SJSA1 (cell line): Measurements from ENCODE around the gene PNPLA1. TPM values are rescaled to one million over a fixed set of nuclear protein-coding genes. Genes with fewer than 3 reads are reported as not detected.

Source experiments
- DNase-seq, 2 experiments: peaks; one replicate each; pipeline ENCODE4 v3.0.0-alpha.2; 2015 to 2020; ENCODE audit warnings: low spot score in 2 of 2, low read depth in 1 of 2
- H3K27ac ChIP-seq: fragments of 250-450 bp; sonication (Bioruptor Pico); 2 replicates; pipeline ENCODE4 v1.5.1; 2020; ENCODE audit warnings: mild to moderate bottlenecking, moderate library complexity
- H3K27me3 ChIP-seq: fragments of 250-450 bp; sonication (Bioruptor Pico); replicated peaks from 2 replicates; pipeline ENCODE4 v1.5.1; 2020; ENCODE audit warnings: mild to moderate bottlenecking, moderate library complexity
- H3K36me3 ChIP-seq: fragments of 250-450 bp; sonication (Bioruptor Pico); 2 replicates; pipeline ENCODE4 v1.5.1; 2020; ENCODE audit warnings: mild to moderate bottlenecking
- H3K4me1 ChIP-seq: fragments of 250-450 bp; sonication (Bioruptor Pico); replicated peaks from 2 replicates; pipeline ENCODE4 v1.6.1; 2021; ENCODE audit warnings: mild to moderate bottlenecking
- H3K4me3 ChIP-seq: fragments of 250-450 bp; sonication (Bioruptor Pico); 2 replicates; pipeline ENCODE4 v1.5.1; 2020; ENCODE audit warnings: mild to moderate bottlenecking
- H3K9me3 ChIP-seq: fragments of 250-450 bp; sonication (Bioruptor Pico); replicated peaks from 2 replicates; pipeline ENCODE4 v1.5.1; 2020; ENCODE audit warnings: mild to moderate bottlenecking
- total RNA-seq: library from RNA; depleted of rRNA; stranded (reverse); fragments of >200 nt; shearing (Covaris generic); gene quantifications from 2 replicates; pipeline ENCODE4 v1.2.3, GENCODE V29; 2014; rRNA removed

The PNPLA1 gene, protein sequence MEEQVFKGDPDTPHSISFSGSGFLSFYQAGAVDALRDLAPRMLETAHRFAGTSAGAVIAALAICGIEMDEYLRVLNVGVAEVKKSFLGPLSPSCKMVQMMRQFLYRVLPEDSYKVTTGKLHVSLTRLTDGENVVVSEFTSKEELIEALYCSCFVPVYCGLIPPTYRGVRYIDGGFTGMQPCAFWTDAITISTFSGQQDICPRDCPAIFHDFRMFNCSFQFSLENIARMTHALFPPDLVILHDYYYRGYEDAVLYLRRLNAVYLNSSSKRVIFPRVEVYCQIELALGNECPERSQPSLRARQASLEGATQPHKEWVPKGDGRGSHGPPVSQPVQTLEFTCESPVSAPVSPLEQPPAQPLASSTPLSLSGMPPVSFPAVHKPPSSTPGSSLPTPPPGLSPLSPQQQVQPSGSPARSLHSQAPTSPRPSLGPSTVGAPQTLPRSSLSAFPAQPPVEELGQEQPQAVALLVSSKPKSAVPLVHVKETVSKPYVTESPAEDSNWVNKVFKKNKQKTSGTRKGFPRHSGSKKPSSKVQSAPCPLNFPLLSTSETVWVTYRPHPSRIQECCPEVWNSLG
- total RNA-seq: not detected in 2 replicates

DNA sequence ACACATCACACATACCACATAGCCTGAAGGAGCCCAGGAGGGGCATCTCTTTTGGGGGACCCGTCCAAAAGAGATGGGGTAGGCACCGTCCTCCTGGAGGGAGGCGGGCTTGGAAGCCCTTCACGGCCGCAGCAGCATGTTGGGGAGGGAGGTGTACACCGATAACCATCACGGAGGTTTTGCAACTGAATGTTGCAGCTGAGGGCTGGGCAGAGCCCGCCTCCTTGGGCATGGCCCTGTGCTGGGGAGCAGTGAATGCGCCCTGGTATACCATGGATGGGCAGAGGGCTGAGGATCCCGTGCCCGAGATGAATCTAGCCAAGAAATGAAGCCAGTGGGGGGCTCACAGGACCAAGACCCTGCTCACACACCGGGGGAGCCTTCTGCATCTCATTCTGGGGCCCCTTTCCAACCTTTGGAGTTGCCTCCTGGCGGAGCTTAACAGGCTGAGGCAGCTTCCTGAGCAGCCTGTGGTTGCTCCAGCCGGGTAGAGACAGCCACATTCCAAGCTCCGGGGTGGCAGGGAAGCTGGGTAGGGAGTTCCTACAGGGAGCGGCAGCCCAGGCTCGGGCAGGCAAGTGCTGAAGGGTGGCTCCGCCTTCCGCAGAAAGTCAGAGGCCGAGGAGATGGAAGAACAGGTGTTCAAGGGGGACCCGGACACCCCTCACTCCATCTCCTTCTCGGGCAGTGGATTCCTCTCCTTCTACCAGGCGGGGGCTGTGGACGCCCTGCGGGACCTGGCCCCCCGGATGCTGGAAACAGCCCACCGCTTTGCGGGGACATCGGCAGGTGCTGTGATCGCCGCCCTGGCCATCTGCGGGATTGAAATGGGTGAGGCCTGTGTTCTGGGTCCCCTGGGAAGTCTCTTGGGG is at the start of gene PNPLA1:
Gene PNPLA1 (plus strand): TSS at position 227 of the 872 bp plus-strand sequence. CDS start 400 bp downstream, at position 627.
- H3K4me3 ChIP-seq: no peak within 1 kb of the TSS
- H3K4me1 ChIP-seq: no peaks in the 10 kb centered on the region
- no peaks in the 10 kb centered on the region for H3K36me3 ChIP-seq
- DNase-seq: no peak
- H3K27ac ChIP-seq: no peak within 1 kb of the TSS
- no peaks in the 10 kb centered on the region; the same call in 1 of the 2 replicates for H3K9me3 ChIP-seq
- peaks cover 4% of the 10 kb centered on the region for H3K27me3 ChIP-seq

DNA sequence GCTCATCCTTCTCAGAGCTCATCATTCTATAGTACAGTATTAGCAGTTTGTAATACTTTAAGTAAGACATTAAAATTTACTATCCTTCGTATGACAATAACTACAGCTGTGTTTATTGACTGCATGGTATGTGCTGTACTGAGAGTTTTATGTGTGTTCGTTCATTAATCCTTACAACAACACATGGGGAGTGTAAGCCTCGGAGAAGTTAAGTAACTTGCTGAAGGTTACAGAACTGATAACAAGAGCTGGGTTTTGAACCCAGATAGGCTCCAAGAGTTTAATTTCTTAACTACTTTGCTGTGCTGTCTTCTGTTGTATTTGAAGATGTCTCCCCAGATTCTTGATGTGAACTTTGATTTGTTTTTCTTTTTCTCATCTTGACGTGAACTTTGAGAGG is 49.6 kb upstream of the PNPLA1 start:
- peaks cover 90% of the 10 kb centered on the region for H3K36me3 ChIP-seq

DNA sequence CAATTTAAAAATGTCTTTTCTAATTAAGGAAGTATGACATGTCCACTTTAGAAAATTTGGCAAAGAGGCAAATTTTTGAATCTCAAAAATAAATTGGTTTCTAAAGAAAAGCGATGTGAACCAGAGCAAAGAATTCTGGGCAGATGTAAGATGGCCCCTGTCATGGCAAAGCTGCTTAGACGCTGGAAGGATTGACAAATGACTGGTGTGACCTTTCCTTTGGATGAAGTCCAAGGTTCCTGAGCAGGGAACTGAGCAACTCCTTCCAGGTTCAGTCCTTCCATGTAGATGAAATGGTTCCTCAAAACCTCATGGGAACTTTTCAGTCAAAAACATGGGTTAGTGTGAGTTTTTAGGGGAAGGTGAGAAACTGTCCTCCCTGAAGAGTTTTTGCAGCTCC is 48.2 kb upstream of the PNPLA1 start:
- peaks cover 82% of the 10 kb centered on the region for H3K36me3 ChIP-seq
- no peak for DNase-seq
- no peak overlapping the region for H3K4me3 ChIP-seq
- H3K27ac ChIP-seq: no peak overlapping the region
- H3K27me3 ChIP-seq: no peaks in the 10 kb centered on the region
- no peaks in the 10 kb centered on the region for H3K9me3 ChIP-seq
- no peaks in the 10 kb centered on the region for H3K4me1 ChIP-seq

More for the DNA sequence above, 49.6 kb upstream of the PNPLA1 start:
- Histone ChIP-seq H3K27ac (no peak overlapping the region), H3K4me3 (no peak overlapping the region), H3K9me3 (no peaks in the 10 kb centered on the region; the same call in 1 of the 2 replicates), H3K27me3 (no peaks in the 10 kb centered on the region), H3K4me1 (no peaks in the 10 kb centered on the region)
- DNase-seq: no peak

DNA sequence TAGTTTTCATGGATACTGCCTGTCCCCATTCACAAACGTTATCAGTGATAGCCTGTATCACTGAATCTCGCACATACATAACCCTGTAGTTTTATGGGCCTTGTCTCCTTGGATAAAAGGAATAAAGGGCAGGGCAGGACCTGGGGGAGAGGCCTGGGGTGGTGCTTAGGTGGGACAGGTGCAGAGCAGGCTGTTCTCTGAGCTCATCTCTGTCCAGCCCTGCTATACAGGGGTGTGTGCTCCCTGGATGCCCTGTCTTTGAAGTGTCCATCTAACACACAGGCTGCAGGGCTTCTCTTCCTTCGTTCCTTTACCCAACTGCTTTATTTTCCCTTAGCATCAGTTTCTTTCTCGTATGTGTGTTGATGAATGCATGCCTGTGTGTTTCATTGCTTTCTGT is 46.9 kb upstream of the PNPLA1 start:
- Histone ChIP-seq H3K27me3 (no peaks in the 10 kb centered on the region), H3K4me1 (no peaks in the 10 kb centered on the region), H3K27ac (no peak overlapping the region), H3K9me3 (no peaks in the 10 kb centered on the region), H3K36me3 (peaks cover 77% of the 10 kb centered on the region), H3K4me3 (no peak overlapping the region)
- no peak for DNase-seq

DNA sequence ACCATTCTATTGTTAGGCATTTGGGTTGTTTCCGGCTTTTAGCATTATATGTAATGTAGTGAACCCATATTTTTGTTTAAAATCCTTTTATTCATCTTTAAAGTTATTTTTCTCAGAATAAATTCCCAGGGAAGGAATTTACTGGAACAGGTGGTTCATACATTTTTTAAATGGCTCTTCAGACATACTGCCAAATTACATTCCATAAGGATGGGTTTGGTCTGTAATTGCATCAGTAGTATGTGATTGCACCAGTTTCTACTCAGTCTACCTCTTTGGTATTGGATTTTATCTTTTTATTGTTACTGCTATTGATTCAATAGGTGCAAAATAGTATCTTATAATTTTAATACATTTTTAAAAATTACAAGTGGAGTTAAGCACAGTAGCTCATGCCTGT is 46.2 kb upstream of the PNPLA1 start:
- no peak overlapping the region for H3K4me3 ChIP-seq
- no peak for DNase-seq
- H3K36me3 ChIP-seq: peaks cover 78% of the 10 kb centered on the region
- H3K27ac ChIP-seq: no peak overlapping the region
- no peaks in the 10 kb centered on the region for H3K27me3 ChIP-seq
- H3K9me3 ChIP-seq: no peaks in the 10 kb centered on the region
- no peaks in the 10 kb centered on the region for H3K4me1 ChIP-seq

DNA sequence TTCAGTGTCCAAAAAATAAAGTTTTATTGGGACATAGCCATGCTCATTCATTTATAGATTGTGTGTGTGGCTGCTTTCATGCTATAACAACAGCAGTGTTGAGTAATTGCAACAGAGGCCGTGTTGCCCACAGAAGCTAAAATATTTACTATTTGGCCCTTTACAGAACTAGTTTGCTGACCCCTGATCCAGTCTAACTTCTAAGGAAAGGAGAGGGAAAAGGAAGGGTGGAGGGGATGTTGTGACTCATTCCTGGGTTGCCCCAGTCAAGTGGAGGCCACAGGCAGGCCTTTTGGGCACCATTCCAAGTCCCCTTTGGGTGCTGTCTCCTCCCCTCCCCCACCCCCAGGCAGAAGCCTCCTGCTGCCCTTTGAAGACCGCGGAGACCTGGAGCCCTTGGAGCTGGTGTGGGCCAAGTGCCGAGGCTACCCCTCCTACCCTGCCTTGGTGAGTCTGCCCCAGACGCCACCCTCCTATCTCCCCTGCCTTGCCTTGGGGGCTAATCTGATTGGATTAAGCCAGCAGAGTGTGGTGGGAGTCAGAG is 44.9 kb upstream of the PNPLA1 start:
- no peak for DNase-seq
- peaks cover 78% of the 10 kb centered on the region for H3K36me3 ChIP-seq
- H3K27ac ChIP-seq: no peak overlapping the region
- H3K4me1 ChIP-seq: no peaks in the 10 kb centered on the region
- H3K9me3 ChIP-seq: no peaks in the 10 kb centered on the region
- H3K4me3 ChIP-seq: no peak overlapping the region
- no peaks in the 10 kb centered on the region for H3K27me3 ChIP-seq

DNA sequence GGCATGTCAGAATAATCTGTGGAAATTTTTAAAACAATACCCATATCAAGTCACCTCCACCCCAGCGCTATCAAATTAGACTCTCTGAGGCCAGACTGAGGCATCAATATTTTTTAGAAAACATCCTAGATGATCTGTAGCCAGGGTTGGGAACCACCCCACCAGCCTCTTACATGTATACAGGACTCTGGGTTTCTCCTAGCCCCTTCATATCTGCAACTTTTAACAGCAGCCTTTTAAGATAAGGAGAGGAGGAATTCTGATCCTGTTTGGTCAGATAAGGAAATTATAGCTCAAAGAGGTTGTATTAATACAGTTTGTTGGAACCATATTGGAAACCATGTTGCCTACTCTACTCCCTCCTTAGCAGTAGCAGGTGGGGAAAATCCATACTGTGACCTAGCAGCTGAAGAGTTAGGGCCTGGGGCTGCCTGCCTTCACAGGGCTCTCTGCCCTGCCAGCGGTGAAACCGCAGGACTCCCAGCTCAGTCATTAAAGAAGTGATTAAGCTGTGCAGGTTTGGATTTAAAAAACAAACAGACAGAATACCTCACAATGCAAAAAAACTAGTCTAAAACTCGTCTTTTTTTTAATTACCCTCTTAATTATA is 43.3 kb upstream of the PNPLA1 start:
- no peak for DNase-seq
- H3K4me3 ChIP-seq: no peak overlapping the region
- H3K27me3 ChIP-seq: no peaks in the 10 kb centered on the region
- H3K9me3 ChIP-seq: no peaks in the 10 kb centered on the region
- no peaks in the 10 kb centered on the region for H3K4me1 ChIP-seq
- no peak overlapping the region for H3K27ac ChIP-seq
- H3K36me3 ChIP-seq: peaks cover 83% of the 10 kb centered on the region

DNA sequence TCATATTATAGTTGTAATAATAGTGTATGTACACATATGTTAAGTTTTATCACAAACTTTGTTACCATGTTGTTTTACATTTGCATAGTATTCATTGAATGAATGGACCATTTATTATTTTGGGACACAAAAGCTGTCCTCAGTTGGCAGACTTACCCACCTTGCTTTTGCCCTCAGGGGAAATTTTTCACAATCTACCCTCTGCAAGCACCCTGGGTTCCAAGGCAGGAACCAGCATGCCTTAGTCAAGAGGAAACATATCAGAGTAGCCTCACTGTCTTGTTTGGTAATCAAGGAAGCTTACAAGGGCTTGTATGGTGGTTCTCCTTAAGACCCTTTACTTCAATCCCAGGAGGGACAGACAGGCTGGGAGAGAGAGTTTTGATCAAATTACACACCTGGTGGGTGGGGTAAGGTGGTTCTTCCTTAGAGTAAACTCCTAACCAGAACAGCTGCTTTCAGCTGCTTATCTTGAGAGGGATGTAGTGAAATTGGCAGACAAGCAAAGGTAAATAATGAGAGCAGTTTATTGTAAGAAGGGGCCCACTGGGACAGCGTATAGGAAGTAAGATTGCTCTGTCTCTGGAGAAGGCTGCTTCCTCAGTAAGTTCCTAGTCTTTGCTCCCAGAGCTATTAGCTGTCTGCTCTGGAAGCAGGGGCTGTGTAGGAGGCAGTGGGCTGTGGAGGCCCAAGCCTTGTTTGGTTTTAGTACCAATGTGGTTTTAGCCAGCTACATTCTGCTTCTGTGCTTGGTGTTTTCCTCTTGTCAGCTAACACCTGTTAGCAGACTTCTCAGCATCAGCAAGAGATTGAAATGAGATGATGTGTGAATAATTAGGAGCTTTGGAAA is 42.3 kb upstream of the PNPLA1 start:
- DNase-seq: no peak
- no peaks in the 10 kb centered on the region for H3K9me3 ChIP-seq
- no peaks in the 10 kb centered on the region for H3K4me1 ChIP-seq
- H3K36me3 ChIP-seq: peaks cover 83% of the 10 kb centered on the region
- H3K27me3 ChIP-seq: no peaks in the 10 kb centered on the region
- H3K27ac ChIP-seq: no peak overlapping the region
- no peak overlapping the region for H3K4me3 ChIP-seq

DNA sequence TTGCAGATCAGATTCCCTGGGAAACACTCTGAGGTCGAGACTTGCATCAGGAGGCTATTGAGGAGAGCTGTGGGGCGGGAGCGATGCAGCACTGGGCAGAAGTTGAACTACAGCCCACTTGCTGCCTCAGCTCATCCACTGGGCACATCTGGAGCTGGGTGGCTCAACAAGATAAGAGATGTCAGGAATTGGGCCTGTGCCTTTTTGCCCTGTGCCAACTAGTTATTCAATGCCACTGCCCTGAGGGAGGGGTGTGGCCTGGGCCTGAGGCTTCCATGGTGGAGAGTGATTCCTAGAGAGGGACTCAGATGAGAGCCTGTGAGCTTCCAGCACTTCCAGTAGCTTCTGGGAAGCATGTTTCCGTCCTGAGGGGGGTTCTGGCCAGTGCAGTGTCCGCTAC is 40.6 kb upstream of the PNPLA1 start:
- Histone ChIP-seq H3K36me3 (peaks cover 76% of the 10 kb centered on the region), H3K4me1 (no peaks in the 10 kb centered on the region), H3K4me3 (no peak overlapping the region), H3K27me3 (no peaks in the 10 kb centered on the region), H3K27ac (no peak overlapping the region), H3K9me3 (no peaks in the 10 kb centered on the region)
- no peak for DNase-seq

DNA sequence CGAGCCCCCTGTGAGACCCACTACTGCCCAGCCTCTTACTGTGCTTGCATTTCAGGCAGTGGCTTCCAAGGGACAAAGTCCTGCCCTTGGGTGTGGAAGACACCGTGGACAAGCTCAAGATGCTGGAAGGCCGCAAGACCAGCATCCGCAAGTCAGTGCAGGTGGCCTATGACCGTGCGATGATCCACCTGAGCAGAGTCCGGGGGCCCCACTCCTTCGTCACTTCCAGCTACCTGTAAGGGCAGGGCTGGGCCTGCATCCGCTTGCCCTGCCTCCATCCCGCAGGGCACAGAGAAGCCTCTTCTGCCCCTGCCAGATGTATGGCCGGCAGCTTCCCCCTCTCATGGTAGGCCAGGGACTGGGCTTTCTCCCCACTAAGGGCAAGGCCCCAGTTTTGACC is 39.5 kb upstream of the PNPLA1 start:
- Histone ChIP-seq H3K4me1 (no peaks in the 10 kb centered on the region), H3K4me3 (no peak overlapping the region), H3K9me3 (no peaks in the 10 kb centered on the region), H3K27ac (no peak overlapping the region), H3K36me3 (peaks cover 64% of the 10 kb centered on the region), H3K27me3 (no peaks in the 10 kb centered on the region)
- DNase-seq: no peak

DNA sequence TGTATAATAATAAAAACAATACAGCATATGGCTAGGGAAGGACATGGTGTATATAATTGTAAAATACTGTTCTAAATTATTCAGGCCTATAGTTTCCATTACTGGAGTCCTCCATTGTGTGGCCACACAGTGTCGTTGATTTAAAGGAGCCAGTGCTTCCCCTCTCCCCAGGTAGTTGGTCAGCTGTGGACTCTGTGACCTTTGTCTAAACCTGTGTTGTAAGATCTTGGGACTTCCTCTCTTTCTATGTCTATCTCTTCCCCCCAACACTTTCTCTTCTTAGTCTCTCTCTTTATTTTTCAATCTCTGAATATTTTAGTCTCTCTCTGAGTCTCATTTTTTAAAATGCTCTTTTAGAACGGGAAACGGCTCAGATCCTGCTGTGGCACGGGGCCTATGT is 37.7 kb upstream of the PNPLA1 start:
- no peaks in the 10 kb centered on the region for H3K27me3 ChIP-seq
- H3K4me3 ChIP-seq: no peak overlapping the region
- H3K27ac ChIP-seq: no peak overlapping the region
- no peaks in the 10 kb centered on the region for H3K4me1 ChIP-seq
- no peaks in the 10 kb centered on the region for H3K9me3 ChIP-seq
- peaks cover 59% of the 10 kb centered on the region for H3K36me3 ChIP-seq
- DNase-seq: no peak

DNA sequence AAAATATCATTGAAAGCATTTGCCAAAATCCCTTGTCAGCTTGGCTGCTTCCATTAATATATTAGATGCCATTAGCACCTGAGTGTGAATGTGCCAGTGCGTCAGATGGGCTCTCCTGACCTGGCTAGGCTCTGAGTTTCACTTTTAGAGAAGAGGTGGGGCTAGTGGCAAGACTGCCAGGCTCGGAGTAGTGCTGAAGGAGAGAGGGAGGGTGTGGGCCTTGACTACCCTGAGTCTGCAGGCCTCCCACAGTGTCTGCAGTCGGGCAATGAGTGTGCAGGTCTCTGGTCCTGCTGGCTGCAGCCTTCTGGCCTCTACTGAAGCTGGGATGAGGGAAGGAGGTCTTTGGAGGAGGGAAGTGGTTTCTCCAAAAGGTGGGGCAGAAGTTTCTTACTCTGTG is 34.6 kb upstream of the PNPLA1 start:
- Histone ChIP-seq H3K9me3 (no peaks in the 10 kb centered on the region), H3K27me3 (no peaks in the 10 kb centered on the region), H3K4me1 (no peaks in the 10 kb centered on the region), H3K4me3 (no peak overlapping the region), H3K36me3 (peaks cover 28% of the 10 kb centered on the region), H3K27ac (no peak overlapping the region)
- DNase-seq: no peak

DNA sequence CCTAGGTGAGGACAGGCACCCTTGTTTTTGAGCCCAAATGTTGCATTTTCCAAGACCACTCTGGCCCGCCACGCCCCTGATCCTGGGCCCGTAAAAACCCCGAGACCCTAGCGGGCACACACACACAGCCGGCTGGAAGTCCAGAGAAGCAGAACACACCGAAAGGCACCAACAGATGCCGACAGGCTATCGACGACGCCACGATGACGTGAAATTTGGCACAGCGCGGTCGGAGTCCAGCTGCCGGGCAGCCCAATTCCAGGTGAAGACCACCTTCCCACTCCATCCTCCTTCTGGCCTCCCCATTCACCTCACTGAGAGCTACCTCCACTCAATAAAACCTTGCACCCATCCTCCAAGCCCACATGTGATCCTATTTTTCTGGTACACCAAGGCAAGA is 34.0 kb upstream of the PNPLA1 start:
- no peaks in the 10 kb centered on the region for H3K9me3 ChIP-seq
- H3K4me3 ChIP-seq: no peak overlapping the region
- no peaks in the 10 kb centered on the region for H3K27me3 ChIP-seq
- no peak for DNase-seq
- H3K27ac ChIP-seq: no peak overlapping the region
- H3K4me1 ChIP-seq: no peaks in the 10 kb centered on the region
- peaks cover 23% of the 10 kb centered on the region for H3K36me3 ChIP-seq
